Fibroblast of the aortic adventitia (primary cell): ENCODE results near the gene FOLR3. TPM values are rescaled to one million over a fixed set of nuclear protein-coding genes. Genes with fewer than 3 reads are reported as not detected.
"Not testable (repeated sequence)": the region's sequence is repeated elsewhere in the genome, so short reads cannot be mapped to it uniquely, and the experiment has no call there.

ENCODE experiments used
- DNase-seq: peaks from one replicate; pipeline ENCODE4 v3.0.0-alpha.2; 2010; ENCODE audit warnings: low read depth
- H3K4me3 ChIP-seq: 2 replicates; pipeline ENCODE4 v1.5.1; 2011; ENCODE audit warnings: low read depth, mild to moderate bottlenecking, control low read depth, low read length, moderate library complexity
- total RNA-seq: library from RNA; depleted of rRNA; stranded (reverse); fragments of >200 nt; gene quantifications from 2 replicates; pipeline ENCODE4 v1.2.3, GENCODE V29; 2012; ENCODE audit warnings: low replicate concordance
- TF ChIP-seq, protein P1 (sequence below): IDR thresholded peaks from 2 replicates; pipeline ENCODE4 v1.5.1; 2011; ENCODE audit warnings: mild to moderate bottlenecking, low read length, control low read depth, inconsistent platforms; ENCODE audit not compliant: insufficient read depth

Gene FOLR3
- total RNA-seq = 0.90 TPM in 1 of 2 replicates, not detected in the other

DNA sequence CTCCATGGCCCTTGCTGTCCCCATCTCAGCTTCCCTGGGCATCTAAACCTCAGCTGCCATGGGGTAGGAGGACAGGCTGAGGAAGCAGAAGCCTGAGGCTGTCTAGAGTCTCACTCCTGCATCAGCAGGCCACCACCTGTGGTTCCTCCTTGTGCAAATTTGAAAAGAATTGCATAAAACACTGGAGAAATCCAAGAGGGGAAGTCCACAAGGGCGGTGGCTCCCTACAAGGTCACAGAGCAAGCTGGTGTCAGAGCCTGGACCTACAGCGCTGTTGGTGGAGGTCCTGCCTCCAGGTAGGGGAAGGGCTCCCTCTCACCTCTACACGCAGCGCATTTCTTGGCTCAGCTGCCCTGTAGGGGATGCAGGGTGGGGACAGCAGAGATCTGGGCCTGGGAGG, at the start of gene FOLR3:
Gene FOLR3, plus strand, starts transcription at position 253 of the 400 bp plus-strand sequence. CDS start 228 bp downstream, outside the sequence.
- not testable (repeated sequence) for H3K4me3 ChIP-seq

DNA sequence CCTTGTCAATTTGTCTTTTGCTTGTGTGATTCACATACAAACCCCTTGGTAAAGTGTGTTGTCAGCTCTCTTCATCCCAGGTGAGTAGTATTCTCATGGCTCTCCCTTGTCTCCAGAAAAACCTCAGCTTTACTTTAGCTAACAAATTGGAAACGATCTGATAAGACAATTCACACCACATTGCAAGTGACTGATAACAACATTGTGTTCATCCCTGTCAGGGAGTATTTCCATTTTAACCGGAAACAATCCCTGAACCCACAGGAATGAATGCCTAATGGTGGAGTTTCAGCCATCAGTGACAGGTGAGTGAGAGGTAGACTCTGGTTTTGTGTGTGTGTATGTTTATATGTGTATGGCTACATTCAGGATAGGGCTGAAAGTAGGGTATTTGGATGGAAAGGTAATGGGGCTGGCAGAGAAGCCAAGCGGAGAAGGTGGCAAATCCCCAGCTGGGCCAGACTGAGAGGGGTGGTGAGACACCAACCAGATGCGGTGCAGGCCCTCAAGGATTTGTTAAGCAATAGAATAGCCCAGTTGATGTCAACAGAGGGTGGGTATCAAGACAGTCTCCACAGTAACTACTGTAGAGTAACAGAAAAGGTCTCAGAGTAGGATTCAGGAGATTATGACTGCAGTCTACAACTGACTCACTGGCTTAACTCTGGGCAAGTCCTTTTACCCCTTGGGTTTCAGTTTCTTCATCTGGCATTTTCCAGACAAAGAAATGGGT, 47.3 kb upstream of the FOLR3 start:
- no peak for DNase-seq
- TF ChIP-seq, protein P1, sequence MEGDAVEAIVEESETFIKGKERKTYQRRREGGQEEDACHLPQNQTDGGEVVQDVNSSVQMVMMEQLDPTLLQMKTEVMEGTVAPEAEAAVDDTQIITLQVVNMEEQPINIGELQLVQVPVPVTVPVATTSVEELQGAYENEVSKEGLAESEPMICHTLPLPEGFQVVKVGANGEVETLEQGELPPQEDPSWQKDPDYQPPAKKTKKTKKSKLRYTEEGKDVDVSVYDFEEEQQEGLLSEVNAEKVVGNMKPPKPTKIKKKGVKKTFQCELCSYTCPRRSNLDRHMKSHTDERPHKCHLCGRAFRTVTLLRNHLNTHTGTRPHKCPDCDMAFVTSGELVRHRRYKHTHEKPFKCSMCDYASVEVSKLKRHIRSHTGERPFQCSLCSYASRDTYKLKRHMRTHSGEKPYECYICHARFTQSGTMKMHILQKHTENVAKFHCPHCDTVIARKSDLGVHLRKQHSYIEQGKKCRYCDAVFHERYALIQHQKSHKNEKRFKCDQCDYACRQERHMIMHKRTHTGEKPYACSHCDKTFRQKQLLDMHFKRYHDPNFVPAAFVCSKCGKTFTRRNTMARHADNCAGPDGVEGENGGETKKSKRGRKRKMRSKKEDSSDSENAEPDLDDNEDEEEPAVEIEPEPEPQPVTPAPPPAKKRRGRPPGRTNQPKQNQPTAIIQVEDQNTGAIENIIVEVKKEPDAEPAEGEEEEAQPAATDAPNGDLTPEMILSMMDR = no peak
- no peak overlapping the region for H3K4me3 ChIP-seq

More for the DNA sequence above, at the start of gene FOLR3:
- DNase-seq = not testable (repeated sequence)

DNA sequence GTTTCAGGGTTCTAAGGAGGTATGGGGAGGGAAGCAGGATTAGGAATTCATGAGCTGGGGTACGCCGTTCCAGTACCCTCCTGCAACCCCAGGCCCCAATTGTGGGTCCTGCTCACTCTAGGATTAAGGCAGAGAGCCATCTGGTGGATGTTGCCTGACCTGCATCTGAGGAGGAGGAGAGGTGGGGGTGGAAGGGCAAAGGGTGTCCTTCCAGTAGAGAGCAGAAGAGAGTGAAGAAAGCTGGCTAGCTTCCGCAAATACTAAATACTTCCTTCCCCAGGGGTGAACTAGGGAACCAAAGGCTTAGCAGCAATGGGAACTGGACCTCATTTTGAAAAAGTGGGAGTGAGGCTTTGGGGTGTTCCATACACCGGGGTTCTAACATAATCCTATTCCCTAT, 44.2 kb upstream of the FOLR3 start:
- peak; percentile 70 for DNase-seq
- TF ChIP-seq, protein P1 = peak; percentile 86
- H3K4me3 ChIP-seq = no peak overlapping the region

DNA sequence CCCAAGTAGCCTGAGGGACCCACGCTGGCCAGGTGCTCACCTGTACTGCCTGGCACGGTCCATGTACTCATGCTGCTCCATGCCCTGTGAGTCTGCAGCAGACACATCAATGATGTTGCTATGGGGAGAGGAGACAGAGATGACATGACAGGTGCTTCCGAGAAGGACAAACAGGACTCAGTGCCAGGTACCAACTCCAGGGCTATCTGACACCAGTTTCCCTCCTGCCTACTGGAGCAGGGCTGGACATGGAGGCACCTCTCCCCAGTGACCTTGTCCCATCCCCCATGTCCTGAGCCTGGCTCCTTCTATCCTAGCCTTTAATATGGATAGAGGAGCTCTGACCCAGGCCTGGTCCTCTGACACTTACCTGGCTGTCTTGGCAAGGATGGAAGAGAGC, 36.8 kb upstream of the FOLR3 start:
- DNase-seq = no peak
- TF ChIP-seq, protein P1 = no peak
- no peak overlapping the region for H3K4me3 ChIP-seq

DNA sequence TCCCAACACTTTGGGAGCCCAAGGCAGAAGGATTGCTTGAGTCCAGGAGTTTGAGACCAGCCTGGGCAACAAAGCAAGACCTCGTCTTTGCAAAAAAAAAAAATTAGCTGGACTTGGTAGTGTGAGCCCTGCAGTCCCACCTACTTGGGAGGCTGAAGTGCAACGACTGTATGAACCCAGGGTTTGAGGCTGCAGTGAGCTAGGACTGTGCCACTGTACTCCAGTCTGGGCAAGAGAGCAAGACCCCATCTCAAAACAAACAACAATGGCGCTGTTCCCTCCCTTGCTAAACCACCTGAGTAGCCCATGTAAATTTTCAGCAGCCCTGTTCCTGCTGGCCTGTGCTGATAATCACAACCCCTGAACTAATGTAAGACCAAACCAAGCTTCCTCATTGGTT, 35.5 kb upstream of the FOLR3 start:
- TF ChIP-seq, protein P1 = no peak
- DNase-seq = no peak

DNA sequence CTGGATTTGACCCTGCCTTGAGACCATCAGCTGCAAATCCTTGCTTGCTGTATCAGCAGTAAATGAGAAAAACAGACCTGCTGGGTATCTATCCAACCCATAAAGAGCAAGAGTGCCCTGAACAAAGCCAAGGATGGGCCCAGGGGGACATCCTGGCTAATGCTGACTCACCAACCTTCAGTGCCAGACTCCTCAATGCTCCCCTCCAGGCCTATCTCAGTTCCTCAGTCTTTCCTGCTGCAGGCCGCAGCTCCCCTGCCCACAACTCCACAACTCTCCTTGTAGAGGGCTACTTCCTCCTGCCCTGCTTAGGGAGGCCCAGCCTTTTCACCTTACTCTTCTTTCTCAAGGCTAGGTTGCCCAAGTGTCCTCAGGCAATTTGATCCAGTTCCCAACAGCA, 35.1 kb upstream of the FOLR3 start:
- DNase-seq = peak; percentile 11
- no peak overlapping the region for H3K4me3 ChIP-seq

More for the DNA sequence above, 35.5 kb upstream of the FOLR3 start:
- no peak overlapping the region for H3K4me3 ChIP-seq

DNA sequence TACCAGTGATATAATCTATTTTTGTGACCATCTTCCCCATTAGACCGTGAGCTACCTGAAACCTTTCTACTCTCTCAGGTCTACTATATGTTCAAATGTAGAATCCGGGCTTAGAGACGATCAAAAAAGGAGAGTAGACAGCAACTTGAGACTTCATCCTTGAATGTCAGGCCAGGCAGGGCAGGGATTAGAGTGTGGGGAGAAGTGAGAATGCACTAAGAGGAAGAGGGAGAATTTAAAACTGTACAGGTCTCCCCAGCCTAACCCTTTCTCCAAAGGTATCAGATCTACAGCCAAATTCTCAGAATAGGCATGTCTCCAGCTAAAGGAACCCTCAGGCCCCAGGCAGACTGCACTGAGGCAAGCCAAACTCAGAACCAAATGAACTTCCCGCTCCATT, 33.4 kb upstream of the FOLR3 start:
- H3K4me3 ChIP-seq = peak overlapping the region; percentile 79
- TF ChIP-seq, protein P1 = no peak
- DNase-seq = peak; percentile 16

More for the DNA sequence above, 35.1 kb upstream of the FOLR3 start:
- TF ChIP-seq, protein P1 = no peak
